Measurements from ENCODE around the gene CCNQ.

Gene CCNQ

DNA sequence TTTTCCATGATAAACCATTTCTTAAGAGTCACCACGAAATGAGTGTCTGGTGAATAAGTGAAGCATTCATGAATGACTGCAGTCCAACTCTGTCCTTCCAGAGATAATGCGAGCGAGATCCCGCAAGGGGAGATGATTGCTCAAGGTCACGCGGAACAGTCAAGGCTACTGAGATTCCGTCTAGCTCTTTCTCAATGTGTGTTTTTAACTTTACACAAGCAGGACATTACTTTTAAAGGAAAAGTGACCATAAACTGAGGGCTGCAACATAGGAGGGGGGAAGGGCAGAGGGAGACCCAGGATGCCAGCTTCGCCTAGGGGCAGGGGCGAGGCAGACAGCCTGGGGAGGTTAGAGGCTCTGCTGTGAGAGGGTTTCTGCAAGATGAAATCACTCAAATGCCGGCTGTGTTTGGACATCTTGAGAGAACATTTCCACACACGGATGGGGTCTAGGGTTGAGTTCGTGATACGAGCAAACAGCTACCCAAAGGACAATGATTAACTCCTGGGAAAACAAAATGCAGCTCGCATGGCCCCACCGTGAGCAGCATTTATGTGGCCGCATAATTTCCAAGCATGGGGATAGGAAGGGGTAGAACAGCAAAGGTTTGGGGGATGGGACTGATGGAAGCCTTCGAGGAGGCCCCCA lies 23.8 kb upstream of the CCNQ start:
- TF ChIP-seq FOXP2 (optimal IDR thresholded peaks at IDR 0.05; ENCODE audit: borderline replicate concordance, extremely low read depth, extremely low read length, insufficient read depth) (no peak), TAF1 (IDR thresholded peaks at IDR 0.05; ENCODE audit: borderline replicate concordance, insufficient read depth, low read length) (no peak), SIN3A (IDR thresholded peaks at IDR 0.05; ENCODE audit: borderline replicate concordance, insufficient read depth, low read length) (no peak), POLR2AphosphoS5 (IDR thresholded peaks at IDR 0.05; ENCODE audit: low read depth, low read length) (no peak)
- TF ChIP-seq, protein P1, sequence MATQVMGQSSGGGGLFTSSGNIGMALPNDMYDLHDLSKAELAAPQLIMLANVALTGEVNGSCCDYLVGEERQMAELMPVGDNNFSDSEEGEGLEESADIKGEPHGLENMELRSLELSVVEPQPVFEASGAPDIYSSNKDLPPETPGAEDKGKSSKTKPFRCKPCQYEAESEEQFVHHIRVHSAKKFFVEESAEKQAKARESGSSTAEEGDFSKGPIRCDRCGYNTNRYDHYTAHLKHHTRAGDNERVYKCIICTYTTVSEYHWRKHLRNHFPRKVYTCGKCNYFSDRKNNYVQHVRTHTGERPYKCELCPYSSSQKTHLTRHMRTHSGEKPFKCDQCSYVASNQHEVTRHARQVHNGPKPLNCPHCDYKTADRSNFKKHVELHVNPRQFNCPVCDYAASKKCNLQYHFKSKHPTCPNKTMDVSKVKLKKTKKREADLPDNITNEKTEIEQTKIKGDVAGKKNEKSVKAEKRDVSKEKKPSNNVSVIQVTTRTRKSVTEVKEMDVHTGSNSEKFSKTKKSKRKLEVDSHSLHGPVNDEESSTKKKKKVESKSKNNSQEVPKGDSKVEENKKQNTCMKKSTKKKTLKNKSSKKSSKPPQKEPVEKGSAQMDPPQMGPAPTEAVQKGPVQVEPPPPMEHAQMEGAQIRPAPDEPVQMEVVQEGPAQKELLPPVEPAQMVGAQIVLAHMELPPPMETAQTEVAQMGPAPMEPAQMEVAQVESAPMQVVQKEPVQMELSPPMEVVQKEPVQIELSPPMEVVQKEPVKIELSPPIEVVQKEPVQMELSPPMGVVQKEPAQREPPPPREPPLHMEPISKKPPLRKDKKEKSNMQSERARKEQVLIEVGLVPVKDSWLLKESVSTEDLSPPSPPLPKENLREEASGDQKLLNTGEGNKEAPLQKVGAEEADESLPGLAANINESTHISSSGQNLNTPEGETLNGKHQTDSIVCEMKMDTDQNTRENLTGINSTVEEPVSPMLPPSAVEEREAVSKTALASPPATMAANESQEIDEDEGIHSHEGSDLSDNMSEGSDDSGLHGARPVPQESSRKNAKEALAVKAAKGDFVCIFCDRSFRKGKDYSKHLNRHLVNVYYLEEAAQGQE (IDR thresholded peaks at IDR 0.05; ENCODE audit: insufficient read depth in 1 of 2, low read depth in 2 of 2, low read length in 2 of 2) = no peak

DNA sequence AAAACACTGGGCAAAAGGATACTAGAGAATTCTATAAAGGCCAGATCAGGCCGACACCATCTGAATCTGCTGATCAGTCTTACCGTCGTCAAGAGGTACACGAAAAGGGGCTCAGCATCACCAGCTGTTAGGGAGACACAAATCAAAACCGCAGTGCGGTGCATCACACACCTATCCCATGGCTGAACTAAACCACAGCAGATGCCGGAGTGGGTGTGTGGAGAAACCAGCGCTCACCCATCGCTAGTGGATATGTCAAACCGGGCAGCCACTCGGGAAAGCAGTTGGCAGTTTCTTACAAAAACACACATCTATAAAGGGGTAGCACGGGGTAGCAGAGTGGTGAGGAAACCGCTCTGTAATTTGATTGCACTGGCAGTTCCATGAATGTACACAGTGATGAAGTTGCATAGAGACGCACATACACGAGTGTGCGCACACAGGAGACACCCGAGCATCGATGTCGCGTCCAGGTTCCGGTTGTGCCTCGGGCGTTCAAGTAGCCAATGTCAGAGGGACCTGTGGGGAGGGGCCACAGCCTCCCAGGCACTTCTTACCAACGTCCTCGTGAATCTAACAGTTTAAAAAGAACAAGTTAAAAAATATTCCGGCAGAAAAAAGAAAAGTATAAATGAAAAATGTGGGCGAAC lies 23.1 kb upstream of the CCNQ start:
- no peak for TF ChIP-seq FOXP2 (optimal IDR thresholded peaks at IDR 0.05; ENCODE audit: borderline replicate concordance, extremely low read depth, extremely low read length, insufficient read depth)

DNA sequence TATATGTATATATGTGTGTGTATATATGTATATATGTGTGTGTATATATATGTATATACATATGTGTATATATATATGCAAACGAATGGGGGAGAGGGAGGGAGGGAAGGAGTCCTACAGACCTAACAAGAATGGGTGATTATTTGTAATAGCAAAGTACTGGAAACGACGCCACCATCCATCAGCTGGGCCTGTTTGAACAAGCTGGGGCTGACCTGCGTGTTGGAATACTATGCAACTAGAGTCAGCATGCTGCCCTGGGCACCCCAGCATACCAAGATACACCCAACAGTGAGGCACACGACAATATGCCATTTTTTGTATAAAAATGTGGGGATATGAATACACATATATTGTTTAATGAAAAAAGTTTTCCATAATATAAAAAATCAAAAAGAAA lies 21.6 kb upstream of the CCNQ start:
- TF ChIP-seq FOXP2 (optimal IDR thresholded peaks at IDR 0.05; ENCODE audit: borderline replicate concordance, extremely low read depth, extremely low read length, insufficient read depth) = no peak
- TF ChIP-seq TAF1 (IDR thresholded peaks at IDR 0.05; ENCODE audit: borderline replicate concordance, insufficient read depth, low read length) = no peak
- no peak for TF ChIP-seq POLR2AphosphoS5 (IDR thresholded peaks at IDR 0.05; ENCODE audit: low read depth, low read length)
- TF ChIP-seq SIN3A (IDR thresholded peaks at IDR 0.05; ENCODE audit: borderline replicate concordance, insufficient read depth, low read length) = no peak
- TF ChIP-seq, protein P1 (IDR thresholded peaks at IDR 0.05; ENCODE audit: insufficient read depth in 1 of 2, low read depth in 2 of 2, low read length in 2 of 2) = no peak

DNA sequence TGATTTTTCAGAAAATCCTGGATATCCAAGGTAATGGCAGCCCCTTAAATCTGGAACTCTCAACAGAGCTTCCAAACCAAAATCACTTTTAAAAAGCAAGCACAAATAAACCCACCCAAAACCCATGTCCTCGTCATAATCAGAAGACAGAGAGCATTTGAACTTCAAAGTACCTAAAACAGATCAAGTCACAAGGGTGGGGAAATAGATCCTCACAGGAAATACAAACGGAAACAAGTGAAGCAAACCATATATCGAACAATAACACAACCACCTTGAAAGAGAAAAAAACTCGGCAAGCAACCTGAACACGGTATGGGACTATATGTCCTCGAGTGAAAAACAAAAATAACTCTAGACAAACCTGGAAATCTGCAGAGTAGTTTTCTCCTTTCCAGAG lies 15.9 kb upstream of the CCNQ start:
- TF ChIP-seq FOXP2 (optimal IDR thresholded peaks at IDR 0.05; ENCODE audit: borderline replicate concordance, extremely low read depth, extremely low read length, insufficient read depth) = no peak
- TF ChIP-seq, protein P1 (IDR thresholded peaks at IDR 0.05; ENCODE audit: insufficient read depth in 1 of 2, low read depth in 2 of 2, low read length in 2 of 2) = no peak
- TF ChIP-seq TAF1 (IDR thresholded peaks at IDR 0.05; ENCODE audit: borderline replicate concordance, insufficient read depth, low read length) = no peak
- no peak for TF ChIP-seq SIN3A (IDR thresholded peaks at IDR 0.05; ENCODE audit: borderline replicate concordance, insufficient read depth, low read length)
- no peak for TF ChIP-seq POLR2AphosphoS5 (IDR thresholded peaks at IDR 0.05; ENCODE audit: low read depth, low read length)

DNA sequence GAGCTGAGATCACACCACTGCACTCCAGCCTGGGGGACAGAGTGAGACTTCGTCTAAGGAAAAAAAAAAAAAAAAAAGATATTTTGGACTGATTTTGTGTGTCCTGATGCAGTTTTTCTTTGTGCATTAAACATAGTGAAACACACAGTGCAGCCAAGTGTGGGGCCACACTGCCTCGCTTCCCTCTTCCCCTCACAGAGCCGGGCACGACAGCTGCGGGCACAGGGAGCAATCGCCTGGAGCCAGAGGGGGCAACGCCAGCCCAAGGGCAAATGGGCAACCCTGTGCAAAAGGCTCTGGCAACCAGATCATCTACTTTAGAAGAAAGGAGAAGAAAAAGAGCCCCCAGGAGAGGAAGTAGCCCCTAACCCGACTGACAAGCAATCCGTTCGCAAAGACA lies 13.5 kb upstream of the CCNQ start:
- no peak for TF ChIP-seq TAF1 (IDR thresholded peaks at IDR 0.05; ENCODE audit: borderline replicate concordance, insufficient read depth, low read length)
- TF ChIP-seq POLR2AphosphoS5 (IDR thresholded peaks at IDR 0.05; ENCODE audit: low read depth, low read length) = no peak
- TF ChIP-seq, protein P1 (IDR thresholded peaks at IDR 0.05; ENCODE audit: insufficient read depth in 1 of 2, low read depth in 2 of 2, low read length in 2 of 2) = no peak
- no peak for TF ChIP-seq FOXP2 (optimal IDR thresholded peaks at IDR 0.05; ENCODE audit: borderline replicate concordance, extremely low read depth, extremely low read length, insufficient read depth)
- TF ChIP-seq SIN3A (IDR thresholded peaks at IDR 0.05; ENCODE audit: borderline replicate concordance, insufficient read depth, low read length) = no peak

Data from PFSK-1 (cell line).